HepG2 (cell line): Measurements from ENCODE around the gene GRAMD1A.

Experiments
- MTF1 ChIP-seq: sonication (generic); formaldehyde crosslinking; IDR thresholded peaks from 2 replicates; pipeline ENCODE4 v1.5.0; 2020; ENCODE audit warnings: missing genetic modification reagents
- TOPORS ChIP-seq: sonication (generic); formaldehyde crosslinking; IDR thresholded peaks from 2 replicates; pipeline ENCODE4 v1.8.0; 2023; ENCODE audit warnings: mild to moderate bottlenecking, missing genetic modification reagents

DNA sequence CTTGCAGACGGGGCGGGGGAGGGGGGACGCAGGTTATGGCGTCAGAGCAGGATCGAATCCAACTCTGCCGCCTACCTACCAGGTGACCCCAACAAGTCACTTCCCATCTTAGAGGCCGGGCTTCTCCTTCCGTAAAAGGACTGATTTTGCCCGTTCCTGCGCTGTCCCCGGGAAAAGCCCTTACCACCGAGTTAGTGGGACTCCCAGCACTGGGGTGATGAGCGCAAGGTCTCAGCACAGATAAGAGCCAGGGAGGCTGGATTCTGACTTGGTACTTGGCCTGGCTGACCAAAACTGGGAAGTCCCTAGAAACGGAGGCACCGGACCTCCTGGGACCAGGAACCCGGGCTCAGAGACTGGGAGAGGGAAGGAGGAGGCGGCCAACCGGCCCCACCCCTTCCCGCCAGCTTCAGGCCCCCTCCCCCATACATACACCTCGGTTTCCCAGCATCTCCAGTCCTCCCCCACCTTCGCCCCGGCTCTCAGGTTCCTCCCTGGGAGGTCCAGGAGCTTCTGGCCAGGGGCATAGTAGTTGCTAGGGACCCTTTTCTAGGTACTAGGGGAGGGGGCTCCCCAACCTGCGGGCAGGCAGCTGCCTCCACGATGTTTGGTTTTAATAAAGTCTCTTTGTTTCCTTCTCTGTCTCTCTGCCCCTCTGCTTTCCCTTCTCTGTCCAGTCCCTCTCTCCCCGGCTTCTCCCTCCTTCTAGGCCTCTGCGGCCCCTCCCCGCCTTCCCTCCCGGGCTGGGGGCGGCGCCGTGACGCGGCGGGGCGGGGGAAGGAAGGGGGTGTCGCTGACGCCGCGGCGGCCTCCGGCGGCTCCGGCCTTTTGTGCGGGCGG, at the start of gene GRAMD1A:
- TF ChIP-seq TOPORS (CRISPR knock-in tag) = no peak
- no peak for TF ChIP-seq MTF1 (CRISPR knock-in tag)
